ENCODE results near the gene LTF. TPM values are rescaled to one million over a fixed set of nuclear protein-coding genes. Genes with fewer than 3 reads are reported as not detected.
"Not testable (repeated sequence)": the region's sequence is repeated elsewhere in the genome, so short reads cannot be mapped to it uniquely, and the experiment has no call there.

The LTF gene
- total RNA-seq, 6 donors from 2014 or later: 3.3 to 85.9 (median 12.5) TPM

DNA sequence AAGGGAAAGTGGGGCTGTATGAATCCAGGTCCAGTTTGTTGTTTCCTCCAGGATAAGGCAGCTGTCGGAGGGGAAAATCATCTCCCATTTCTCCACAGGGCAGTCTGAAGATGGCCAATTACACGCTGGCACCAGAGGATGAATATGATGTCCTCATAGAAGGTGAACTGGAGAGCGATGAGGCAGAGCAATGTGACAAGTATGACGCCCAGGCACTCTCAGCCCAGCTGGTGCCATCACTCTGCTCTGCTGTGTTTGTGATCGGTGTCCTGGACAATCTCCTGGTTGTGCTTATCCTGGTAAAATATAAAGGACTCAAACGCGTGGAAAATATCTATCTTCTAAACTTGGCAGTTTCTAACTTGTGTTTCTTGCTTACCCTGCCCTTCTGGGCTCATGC is 56.7 kb downstream of the LTF start:
- Histone ChIP-seq H3K27ac (peak overlapping the region; percentile 90 to 95 (median 92)), H3K27me3 (no peaks in the 10 kb centered on the region), H3K4me3 (peak overlapping the region; percentile 19 to 52 (median 36)), H3K36me3 (no peaks in the 10 kb centered on the region), H3K4me1 (peaks cover 68 to 72% (median 70%) of the 10 kb centered on the region in 4 donors), H3K9me3 (no peaks in the 10 kb centered on the region)
- WGBS, 2 donors: 58 to 71% methylated on average over 7 of the region's 7 CpGs
- DNase-seq (no peak), ATAC-seq (ENCODE audit: low FRiP score in 2 of 2) (no peak)
- TF ChIP-seq POLR2AphosphoS5 (IDR thresholded peaks at IDR 0.05) (no peak), EP300 (IDR thresholded peaks at IDR 0.05) (no peak), POLR2A (IDR thresholded peaks at IDR 0.05) (no peak), CTCF (IDR thresholded peaks at IDR 0.05) (no peak)

DNA sequence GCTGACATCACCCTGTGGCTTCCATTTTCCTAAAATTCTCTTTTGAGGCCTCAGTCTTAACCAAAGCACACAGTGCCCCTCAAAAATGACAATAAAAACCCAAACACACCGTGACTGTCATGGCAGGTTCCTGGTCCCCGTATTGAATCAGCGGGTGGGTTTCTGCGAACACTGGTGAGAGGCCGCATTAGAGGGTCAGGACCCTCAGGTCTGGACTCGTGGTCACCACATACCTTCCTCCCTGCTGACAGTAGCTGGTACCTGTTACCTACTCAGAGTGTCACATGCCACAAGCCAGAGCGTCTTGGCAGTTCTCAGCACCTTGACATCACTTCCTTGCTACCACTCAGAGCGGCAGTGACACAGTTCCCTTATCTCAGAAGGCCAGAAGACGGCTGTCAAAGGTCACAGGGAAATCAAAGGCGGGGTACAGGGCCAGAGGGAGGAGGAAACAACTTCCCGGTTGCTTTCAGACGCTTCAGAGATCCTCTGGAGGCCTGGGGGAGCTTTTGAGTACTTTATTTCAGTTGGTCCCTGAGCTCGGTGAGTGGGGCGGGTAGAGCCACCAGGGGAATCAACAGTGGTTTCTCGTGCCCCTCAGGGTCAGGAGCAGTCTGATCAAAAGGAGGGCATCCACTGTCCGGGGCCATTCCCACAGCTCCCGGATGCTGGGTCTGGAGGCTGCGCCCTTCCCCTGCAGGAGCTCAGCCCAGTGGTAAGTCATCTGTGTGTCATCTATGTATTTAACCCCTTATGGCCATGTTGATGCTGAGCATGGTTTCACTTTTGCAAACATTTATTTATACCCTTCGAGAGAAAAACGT is 57.7 kb downstream of the LTF start, which contains the start of the genes CCR5AS and CCRL2:
TSS of gene CCR5AS (minus strand) at position 279 of the 824 bp plus-strand sequence.
TSS of gene CCRL2 (plus strand) at position 472 of the 824 bp plus-strand sequence. CDS start 821 bp downstream, outside the sequence.
- no peaks in the 10 kb centered on the region for H3K9me3 ChIP-seq
- TF ChIP-seq EP300 (IDR thresholded peaks at IDR 0.05): peak in 3 of 4 donors; percentile 16 to 75 (median 55)
- TF ChIP-seq CTCF (IDR thresholded peaks at IDR 0.05): no peak
- TF ChIP-seq POLR2AphosphoS5 (IDR thresholded peaks at IDR 0.05): peak; percentile 83 to 92
- TF ChIP-seq POLR2A (IDR thresholded peaks at IDR 0.05): peak in 3 of 4 donors; percentile 48 to 88 (median 60)
- H3K36me3 ChIP-seq: no peaks in the 10 kb centered on the region
- H3K4me3 ChIP-seq: peak within 1 kb of the TSS; percentile 19 to 52 (median 36)
- WGBS, 2 donors: 23 to 29% methylated on average over 16 to 20 of the region's 20 CpGs
- no peaks in the 10 kb centered on the region for H3K27me3 ChIP-seq
- peaks cover 60 to 67% (median 62%) of the 10 kb centered on the region in 4 donors for H3K4me1 ChIP-seq
- H3K27ac ChIP-seq: peak within 1 kb of the TSS; percentile 90 to 95 (median 92)
- DNase-seq: peak; percentile 54 to 87
- peak; percentile 86 to 90 for ATAC-seq (ENCODE audit: low FRiP score in 2 of 2)

DNA sequence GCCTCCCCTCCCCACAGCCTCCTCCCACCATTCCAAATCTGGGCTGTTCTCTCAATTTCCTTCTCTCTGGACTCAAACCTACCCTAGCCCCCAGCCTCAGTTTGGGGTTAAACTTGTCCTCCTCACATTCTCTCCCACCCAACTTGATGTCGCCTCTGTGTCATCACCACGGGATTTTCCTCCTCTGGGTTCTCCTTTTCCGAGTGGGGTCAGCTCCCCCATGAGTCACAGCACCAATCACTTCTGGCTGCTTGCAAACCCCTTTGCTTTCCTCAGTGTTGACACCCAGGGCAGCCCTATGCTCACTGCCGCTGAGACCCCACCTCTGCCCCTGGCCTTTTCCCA is 58.3 kb downstream of the LTF start:
- H3K27ac ChIP-seq: peak overlapping the region; percentile 90 to 95 (median 92)
- no peaks in the 10 kb centered on the region for H3K9me3 ChIP-seq
- DNase-seq (peak in 1 of 2 donors; percentile 75), ATAC-seq (ENCODE audit: low FRiP score in 2 of 2) (peak; percentile 38 to 70)
- no peak for TF ChIP-seq CTCF (IDR thresholded peaks at IDR 0.05)
- TF ChIP-seq POLR2A (IDR thresholded peaks at IDR 0.05): no peak
- TF ChIP-seq EP300 (IDR thresholded peaks at IDR 0.05): peak in 1 of 4 donors; percentile 24
- H3K4me1 ChIP-seq: peaks cover 54 to 63% (median 57%) of the 10 kb centered on the region in 4 donors
- no peaks in the 10 kb centered on the region for H3K36me3 ChIP-seq
- no peaks in the 10 kb centered on the region for H3K27me3 ChIP-seq
- 52 to 59% methylated on average over 4 of the region's 4 CpGs for WGBS, 2 donors
- peak overlapping the region in 2 of 4 donors; percentile 36 to 52 for H3K4me3 ChIP-seq

- WGBS, 2 donors: 20 to 26% methylated on average over 9 to 11 of the region's 11 CpGs
- peak overlapping the region in 2 of 4 donors; percentile 27 to 52 for H3K4me3 ChIP-seq
- H3K27ac ChIP-seq: peak overlapping the region; percentile 90 to 95 (median 92)
- H3K27me3 ChIP-seq: no peaks in the 10 kb centered on the region
- DNase-seq: peak in 1 of 2 donors; percentile 84
- TF ChIP-seq EP300 (IDR thresholded peaks at IDR 0.05) (peak; percentile 34 to 95 (median 64)), POLR2A (IDR thresholded peaks at IDR 0.05) (peak in 2 of 4 donors; percentile 13 to 65), CTCF (IDR thresholded peaks at IDR 0.05) (no peak), POLR2AphosphoS5 (IDR thresholded peaks at IDR 0.05) (peak; percentile 53 to 70)
- H3K4me1 ChIP-seq: peaks cover 49 to 65% (median 59%) of the 10 kb centered on the region in 4 donors
- H3K9me3 ChIP-seq: no peaks in the 10 kb centered on the region
- ATAC-seq (ENCODE audit: low FRiP score in 2 of 2): peak; percentile 59 to 62
- H3K36me3 ChIP-seq: no peaks in the 10 kb centered on the region
These were observed 59.2 kb downstream of the LTF start for GRCh38 chr3:46405301-46406019.

DNA sequence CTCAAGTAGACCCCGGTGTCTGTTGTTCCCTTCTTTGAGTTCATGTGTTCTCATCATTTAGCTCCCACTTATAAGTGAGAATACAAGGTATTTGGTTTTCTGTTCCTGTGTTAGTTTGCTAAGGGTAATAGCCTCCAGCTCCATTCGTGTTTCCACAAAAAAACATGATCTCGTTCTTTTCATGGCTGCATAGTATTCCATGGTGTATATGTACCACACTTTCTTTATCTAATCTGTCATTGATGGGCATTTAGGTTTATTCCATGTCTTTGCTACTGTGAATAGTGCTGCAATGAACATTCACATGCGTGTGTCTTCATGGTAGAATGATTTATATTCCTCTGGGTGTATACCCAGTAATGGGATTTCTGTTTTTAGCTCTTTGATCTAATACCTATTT is 61.8 kb downstream of the LTF start:
- H3K4me3 ChIP-seq; H3K9me3 ChIP-seq; DNase-seq; ATAC-seq (ENCODE audit: low FRiP score in 2 of 2); H3K36me3 ChIP-seq; H3K27me3 ChIP-seq: not testable (repeated sequence)
- H3K4me1 ChIP-seq: peaks cover 44 to 65% (median 54%) of the 10 kb centered on the region in 4 donors
- peak overlapping the region in 1 of 4 donors; percentile 93 for H3K27ac ChIP-seq
- 94 to 99% methylated on average over 4 of the region's 4 CpGs for WGBS, 2 donors
